GM12892 (cell line): Measurements from ENCODE around the gene CADM3.

Experiments used
- POLR2A ChIP-seq: IDR thresholded peaks from 2 replicates; pipeline ENCODE4 v1.6.1; 2011; ENCODE audit warnings: low read depth, low read length, control low read depth
- POLR2AphosphoS5 ChIP-seq: IDR thresholded peaks from 2 replicates; pipeline ENCODE4 v1.6.1; 2011; ENCODE audit warnings: low read depth, low read length, control low read depth
- TAF1 ChIP-seq: IDR thresholded peaks from 2 replicates; pipeline ENCODE4 v1.6.1; 2011; ENCODE audit warnings: low read depth, mild to moderate bottlenecking, control low read depth, low read length, borderline replicate concordance

GRCh38 chr1:159172614-159173291, 1.3 kb downstream of the CADM3 start:
- TF ChIP-seq POLR2A = no peak
- no peak for TF ChIP-seq POLR2AphosphoS5
- no peak for TF ChIP-seq TAF1
